ENCODE data around the gene GREB1. TPM values are rescaled to one million over a fixed set of nuclear protein-coding genes. Genes with fewer than 3 reads are reported as not detected.

The GREB1 gene
- total RNA-seq, 1 donor from 2014 or later: 0.05 TPM

GRCh38 chr2:11551569-11552259 lies 17.9 kb downstream of the GREB1 start:
- no peak overlapping the region for H3K27ac Mint-ChIP-seq
- H3K4me3 Mint-ChIP-seq: no peak overlapping the region
- no peak for DNase-seq
- peaks cover 2% of the 10 kb centered on the region for H3K4me1 Mint-ChIP-seq
- H3K36me3 Mint-ChIP-seq (ENCODE audit: low read depth): no peaks in the 10 kb centered on the region
- intact Hi-C loops (cut with micrococcal nuclease): no loop called here
- no peaks in the 10 kb centered on the region for H3K9me3 Mint-ChIP-seq
- peaks cover 34% of the 10 kb centered on the region for H3K27me3 Mint-ChIP-seq

GRCh38 chr2:11552260-11552638 lies 18.4 kb downstream of the GREB1 start:
- Mint-ChIP-seq H3K4me1 (peaks cover 2% of the 10 kb centered on the region), H3K4me3 (no peak overlapping the region), H3K27me3 (peaks cover 36% of the 10 kb centered on the region), H3K36me3 (ENCODE audit: low read depth) (no peaks in the 10 kb centered on the region), H3K9me3 (no peaks in the 10 kb centered on the region), H3K27ac (no peak overlapping the region)
- DNase-seq: no peak
- intact Hi-C loops (cut with micrococcal nuclease): no loop called here

GRCh38 chr2:11553661-11554398 lies 20.0 kb downstream of the GREB1 start:
- no peaks in the 10 kb centered on the region for H3K9me3 Mint-ChIP-seq
- H3K27ac Mint-ChIP-seq: no peak overlapping the region
- intact Hi-C loops (cut with micrococcal nuclease): no loop called here
- no peak overlapping the region for H3K4me3 Mint-ChIP-seq
- H3K4me1 Mint-ChIP-seq: peaks cover 2% of the 10 kb centered on the region
- H3K36me3 Mint-ChIP-seq (ENCODE audit: low read depth): no peaks in the 10 kb centered on the region
- DNase-seq: no peak
- peaks cover 31% of the 10 kb centered on the region for H3K27me3 Mint-ChIP-seq

GRCh38 chr2:11554399-11554716 lies 20.5 kb downstream of the GREB1 start:
- Mint-ChIP-seq H3K27ac (no peak overlapping the region), H3K4me1 (peaks cover 2% of the 10 kb centered on the region), H3K36me3 (ENCODE audit: low read depth) (no peaks in the 10 kb centered on the region), H3K4me3 (no peak overlapping the region), H3K9me3 (no peaks in the 10 kb centered on the region), H3K27me3 (peaks cover 33% of the 10 kb centered on the region)
- DNase-seq: no peak
- intact Hi-C loops (cut with micrococcal nuclease): no loop called here

GRCh38 chr2:11556101-11556806 lies 22.4 kb downstream of the GREB1 start:
- DNase-seq: no peak
- Mint-ChIP-seq H3K27me3 (peaks cover 31% of the 10 kb centered on the region), H3K36me3 (ENCODE audit: low read depth) (no peaks in the 10 kb centered on the region), H3K27ac (no peak overlapping the region), H3K4me3 (no peak overlapping the region), H3K9me3 (no peaks in the 10 kb centered on the region), H3K4me1 (peaks cover 2% of the 10 kb centered on the region)
- intact Hi-C loops (cut with micrococcal nuclease): no loop called here

GRCh38 chr2:11558214-11558886 lies 24.5 kb downstream of the GREB1 start:
- Mint-ChIP-seq H3K4me3 (no peak overlapping the region), H3K36me3 (ENCODE audit: low read depth) (no peaks in the 10 kb centered on the region), H3K27me3 (peaks cover 30% of the 10 kb centered on the region), H3K27ac (no peak overlapping the region), H3K4me1 (peaks cover 2% of the 10 kb centered on the region), H3K9me3 (no peaks in the 10 kb centered on the region)
- intact Hi-C loops (cut with micrococcal nuclease): no loop called here
- no peak for DNase-seq

- peaks cover 24% of the 10 kb centered on the region for H3K27me3 Mint-ChIP-seq
- no peaks in the 10 kb centered on the region for H3K9me3 Mint-ChIP-seq
- H3K4me3 Mint-ChIP-seq: no peak overlapping the region
- no peak overlapping the region for H3K27ac Mint-ChIP-seq
- H3K4me1 Mint-ChIP-seq: peaks cover under 1% of the 10 kb centered on the region
- no peak for DNase-seq
- intact Hi-C loops (cut with micrococcal nuclease): no loop called here
- H3K36me3 Mint-ChIP-seq (ENCODE audit: low read depth): no peaks in the 10 kb centered on the region
Observed at GRCh38 chr2:11559066-11559785, 25.4 kb downstream of the GREB1 start.

- intact Hi-C loops (cut with micrococcal nuclease): no loop called here
- no peak for DNase-seq
- Mint-ChIP-seq H3K4me3 (no peak overlapping the region), H3K27ac (no peak overlapping the region), H3K9me3 (no peaks in the 10 kb centered on the region), H3K27me3 (peaks cover 20% of the 10 kb centered on the region), H3K36me3 (ENCODE audit: low read depth) (no peaks in the 10 kb centered on the region), H3K4me1 (no peaks in the 10 kb centered on the region)
Observed at GRCh38 chr2:11559786-11560155, 25.9 kb downstream of the GREB1 start.

- DNase-seq: no peak
- H3K4me1 Mint-ChIP-seq: no peaks in the 10 kb centered on the region
- peaks cover 12% of the 10 kb centered on the region for H3K27me3 Mint-ChIP-seq
- no peak overlapping the region for H3K27ac Mint-ChIP-seq
- H3K36me3 Mint-ChIP-seq (ENCODE audit: low read depth): no peaks in the 10 kb centered on the region
- H3K9me3 Mint-ChIP-seq: no peaks in the 10 kb centered on the region
- no peak overlapping the region for H3K4me3 Mint-ChIP-seq
- intact Hi-C loops (cut with micrococcal nuclease): no loop called here
Observed at GRCh38 chr2:11560806-11561205, 27.0 kb downstream of the GREB1 start.

- DNase-seq: no peak
- Mint-ChIP-seq H3K27ac (no peak overlapping the region), H3K4me1 (no peaks in the 10 kb centered on the region), H3K9me3 (no peaks in the 10 kb centered on the region), H3K36me3 (ENCODE audit: low read depth) (no peaks in the 10 kb centered on the region), H3K4me3 (no peak overlapping the region), H3K27me3 (peaks cover 6% of the 10 kb centered on the region)
- intact Hi-C loops (cut with micrococcal nuclease): no loop called here
Observed at GRCh38 chr2:11562011-11562410, 28.2 kb downstream of the GREB1 start.

GRCh38 chr2:11562476-11562875 lies 28.6 kb downstream of the GREB1 start:
- H3K27ac Mint-ChIP-seq: no peak overlapping the region
- H3K9me3 Mint-ChIP-seq: no peaks in the 10 kb centered on the region
- H3K36me3 Mint-ChIP-seq (ENCODE audit: low read depth): no peaks in the 10 kb centered on the region
- peaks cover 2% of the 10 kb centered on the region for H3K27me3 Mint-ChIP-seq
- no peak for DNase-seq
- no peak overlapping the region for H3K4me3 Mint-ChIP-seq
- intact Hi-C loops (cut with micrococcal nuclease): no loop called here
- H3K4me1 Mint-ChIP-seq: no peaks in the 10 kb centered on the region

GRCh38 chr2:11563784-11564666 lies 30.2 kb downstream of the GREB1 start:
- intact Hi-C loops (cut with micrococcal nuclease): no loop called here
- Mint-ChIP-seq H3K27ac (no peak overlapping the region), H3K27me3 (peaks cover 2% of the 10 kb centered on the region), H3K9me3 (no peaks in the 10 kb centered on the region), H3K4me1 (no peaks in the 10 kb centered on the region), H3K36me3 (ENCODE audit: low read depth) (no peaks in the 10 kb centered on the region), H3K4me3 (no peak overlapping the region)
- no peak for DNase-seq

Data from activated CD4-positive, alpha-beta T cell treated with anti-CD3 and anti-CD28 coated beads, Interleukin-2, amount 10 ng/mL, durations not matched to agents 24 days and 14 days (primary cell).